ENCODE data around the gene SGPL1.
A peak's percentile ranks its signal among the peaks of the same experiment; 100 is the strongest.
"Not testable (repeated sequence)": the region's sequence is repeated elsewhere in the genome, so short reads cannot be mapped to it uniquely, and the experiment has no call there.

Gene SGPL1, protein sequence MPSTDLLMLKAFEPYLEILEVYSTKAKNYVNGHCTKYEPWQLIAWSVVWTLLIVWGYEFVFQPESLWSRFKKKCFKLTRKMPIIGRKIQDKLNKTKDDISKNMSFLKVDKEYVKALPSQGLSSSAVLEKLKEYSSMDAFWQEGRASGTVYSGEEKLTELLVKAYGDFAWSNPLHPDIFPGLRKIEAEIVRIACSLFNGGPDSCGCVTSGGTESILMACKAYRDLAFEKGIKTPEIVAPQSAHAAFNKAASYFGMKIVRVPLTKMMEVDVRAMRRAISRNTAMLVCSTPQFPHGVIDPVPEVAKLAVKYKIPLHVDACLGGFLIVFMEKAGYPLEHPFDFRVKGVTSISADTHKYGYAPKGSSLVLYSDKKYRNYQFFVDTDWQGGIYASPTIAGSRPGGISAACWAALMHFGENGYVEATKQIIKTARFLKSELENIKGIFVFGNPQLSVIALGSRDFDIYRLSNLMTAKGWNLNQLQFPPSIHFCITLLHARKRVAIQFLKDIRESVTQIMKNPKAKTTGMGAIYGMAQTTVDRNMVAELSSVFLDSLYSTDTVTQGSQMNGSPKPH

DNA sequence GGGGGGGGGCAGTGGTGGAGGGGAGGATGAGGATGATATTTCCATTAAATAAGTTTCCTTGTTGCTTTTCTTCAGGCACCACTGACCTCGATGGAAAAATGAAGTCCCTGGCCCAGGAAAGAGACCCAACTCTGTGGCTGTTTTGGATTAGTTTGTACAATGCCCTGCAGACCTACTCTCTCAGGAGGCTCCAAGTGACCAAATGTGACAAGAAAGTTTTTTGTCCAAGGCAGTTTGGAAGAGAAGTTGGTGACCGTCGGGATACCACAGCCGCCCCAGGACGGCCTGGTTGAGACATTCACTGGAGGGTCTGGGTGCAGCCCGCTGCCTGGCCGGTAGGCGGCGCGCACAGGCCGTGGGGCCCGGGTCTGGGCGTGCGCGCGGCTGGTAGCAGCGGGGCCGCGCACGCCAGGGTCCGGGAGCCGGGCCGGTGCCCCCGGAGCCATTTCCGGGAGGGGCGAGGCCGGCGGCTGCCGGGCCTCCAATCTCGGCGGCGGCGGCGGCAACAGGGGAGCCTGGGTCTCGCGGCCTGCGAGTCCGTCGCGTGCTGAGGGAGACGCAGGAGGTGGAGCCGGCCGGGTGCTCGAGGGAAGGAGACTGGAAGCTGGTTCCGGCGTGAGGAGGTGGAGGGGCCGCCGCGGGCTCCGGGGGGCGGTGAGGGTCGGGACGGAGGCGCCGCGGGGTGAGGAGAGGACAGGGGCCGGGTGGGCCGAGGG, at the start of gene SGPL1:
Gene SGPL1 (plus strand): TSS at position 445 of the 716 bp plus-strand sequence. CDS start 906 bp downstream, outside the sequence.
- H3K4me1 ChIP-seq (ENCODE audit: control insufficient read depth, insufficient read depth, low read length): peaks cover 12% of the 10 kb centered on the region
- no peaks in the 10 kb centered on the region for H3K27me3 ChIP-seq (ENCODE audit: control insufficient read depth in 1 of 2, insufficient read depth in 2 of 2, low read length in 2 of 2)
- peaks cover 4 to 5% of the 10 kb centered on the region in 2 donors for H3K36me3 ChIP-seq (ENCODE audit: control insufficient read depth in 2 of 2, insufficient read depth in 2 of 2, low read length in 2 of 2)
- peak within 1 kb of the TSS; percentile 87 to 91 for H3K4me3 ChIP-seq (ENCODE audit: low read length in 2 of 2)
- H3K27ac ChIP-seq (ENCODE audit: low read length): peak within 1 kb of the TSS; percentile 64
- peak within 1 kb of the TSS; percentile 69 to 80 for H3K9ac ChIP-seq (ENCODE audit: low read length in 2 of 2)
- no peaks in the 10 kb centered on the region for H3K9me3 ChIP-seq (ENCODE audit: control insufficient read depth in 2 of 2, low read length in 2 of 2)

DNA sequence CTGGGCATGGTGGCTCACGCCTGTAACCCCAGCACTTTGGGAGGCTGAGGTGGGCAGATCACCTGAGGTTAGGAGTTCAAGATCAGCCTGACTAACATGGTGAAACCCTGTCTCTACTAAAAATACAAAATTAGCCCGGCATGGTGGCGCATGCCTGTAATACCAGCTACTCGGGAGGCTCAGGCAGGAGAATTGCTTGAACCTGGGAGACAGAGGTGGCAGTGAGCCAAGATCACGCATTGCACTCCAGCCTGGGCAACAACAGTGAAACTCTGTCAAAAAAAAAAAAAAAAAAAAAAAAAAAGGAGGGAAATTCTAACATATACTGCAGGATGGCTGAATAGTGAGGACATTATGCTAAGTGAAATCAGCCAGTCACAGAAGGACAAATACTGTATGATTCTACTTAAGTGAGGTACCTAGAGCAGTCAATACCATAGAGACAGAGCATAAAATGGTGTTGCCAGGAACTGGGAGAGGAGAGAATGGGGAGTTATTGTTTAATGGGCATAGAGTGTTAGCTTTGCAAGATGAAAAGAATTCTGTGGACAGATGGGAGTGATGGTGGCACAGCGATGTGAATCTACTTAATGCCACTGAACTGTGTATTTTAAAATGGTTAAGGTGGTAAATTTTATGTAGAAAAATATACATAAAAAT, 47.6 kb upstream of the SGPL1 start:
- H3K9me3 ChIP-seq (ENCODE audit: control insufficient read depth in 2 of 2, low read length in 2 of 2); H3K9ac ChIP-seq (ENCODE audit: low read length in 2 of 2); H3K27me3 ChIP-seq (ENCODE audit: control insufficient read depth in 1 of 2, insufficient read depth in 2 of 2, low read length in 2 of 2); H3K4me1 ChIP-seq (ENCODE audit: control insufficient read depth, insufficient read depth, low read length); H3K36me3 ChIP-seq (ENCODE audit: control insufficient read depth in 2 of 2, insufficient read depth in 2 of 2, low read length in 2 of 2); H3K4me3 ChIP-seq (ENCODE audit: low read length in 2 of 2); H3K27ac ChIP-seq (ENCODE audit: low read length): not testable (repeated sequence)

DNA sequence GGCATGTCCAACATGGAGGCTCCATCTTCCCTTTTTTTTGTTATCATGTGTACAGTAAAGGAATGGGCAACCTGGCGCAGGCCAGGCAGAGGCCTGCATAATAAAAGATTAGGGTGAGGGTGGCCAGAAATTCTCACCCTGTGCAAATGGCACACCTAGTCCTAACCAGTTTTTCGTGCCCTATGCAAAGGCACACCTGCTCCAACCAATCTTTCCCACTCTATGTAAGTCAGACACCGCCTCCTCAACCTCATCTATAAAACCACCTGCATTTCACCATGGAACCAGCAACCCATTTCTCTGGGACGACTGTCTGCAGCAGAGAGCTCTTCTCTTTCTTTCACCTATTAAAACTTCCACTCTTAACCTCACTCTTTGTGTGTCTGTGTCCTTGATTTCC, 46.6 kb upstream of the SGPL1 start:
- no peaks in the 10 kb centered on the region for H3K36me3 ChIP-seq (ENCODE audit: control insufficient read depth in 2 of 2, insufficient read depth in 2 of 2, low read length in 2 of 2)
- no peaks in the 10 kb centered on the region for H3K9me3 ChIP-seq (ENCODE audit: control insufficient read depth in 2 of 2, low read length in 2 of 2)
- H3K9ac ChIP-seq (ENCODE audit: low read length in 2 of 2): no peak overlapping the region
- no peaks in the 10 kb centered on the region for H3K27me3 ChIP-seq (ENCODE audit: control insufficient read depth in 1 of 2, insufficient read depth in 2 of 2, low read length in 2 of 2)
- no peak overlapping the region for H3K4me3 ChIP-seq (ENCODE audit: low read length in 2 of 2)
- H3K4me1 ChIP-seq (ENCODE audit: control insufficient read depth, insufficient read depth, low read length): no peaks in the 10 kb centered on the region
- H3K27ac ChIP-seq (ENCODE audit: low read length): no peak overlapping the region

DNA sequence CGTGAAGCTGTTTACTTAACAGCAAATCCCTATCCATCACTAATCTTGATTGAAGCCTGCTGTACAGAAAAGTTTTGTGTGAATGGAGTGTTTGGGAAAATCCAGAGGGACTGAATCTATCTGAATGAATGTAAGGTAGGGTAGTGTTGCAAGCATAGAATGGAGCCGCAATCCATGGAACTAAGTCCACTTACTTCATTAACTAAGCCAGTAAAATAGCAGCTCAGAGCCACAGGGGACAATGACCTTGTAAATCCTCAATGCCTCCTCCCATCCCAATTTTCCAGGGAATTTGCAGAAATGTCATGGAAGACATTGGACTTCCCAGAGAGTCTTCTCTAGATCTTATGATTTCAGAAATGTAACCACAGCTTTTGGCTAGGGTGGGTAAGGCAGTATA, 45.7 kb upstream of the SGPL1 start:
- Histone ChIP-seq H3K4me3 (ENCODE audit: low read length in 2 of 2) (no peak overlapping the region), H3K9ac (ENCODE audit: low read length in 2 of 2) (no peak overlapping the region), H3K36me3 (ENCODE audit: control insufficient read depth in 2 of 2, insufficient read depth in 2 of 2, low read length in 2 of 2) (no peaks in the 10 kb centered on the region), H3K27ac (ENCODE audit: low read length) (no peak overlapping the region), H3K4me1 (ENCODE audit: control insufficient read depth, insufficient read depth, low read length) (no peaks in the 10 kb centered on the region), H3K9me3 (ENCODE audit: control insufficient read depth in 2 of 2, low read length in 2 of 2) (no peaks in the 10 kb centered on the region), H3K27me3 (ENCODE audit: control insufficient read depth in 1 of 2, insufficient read depth in 2 of 2, low read length in 2 of 2) (no peaks in the 10 kb centered on the region)

DNA sequence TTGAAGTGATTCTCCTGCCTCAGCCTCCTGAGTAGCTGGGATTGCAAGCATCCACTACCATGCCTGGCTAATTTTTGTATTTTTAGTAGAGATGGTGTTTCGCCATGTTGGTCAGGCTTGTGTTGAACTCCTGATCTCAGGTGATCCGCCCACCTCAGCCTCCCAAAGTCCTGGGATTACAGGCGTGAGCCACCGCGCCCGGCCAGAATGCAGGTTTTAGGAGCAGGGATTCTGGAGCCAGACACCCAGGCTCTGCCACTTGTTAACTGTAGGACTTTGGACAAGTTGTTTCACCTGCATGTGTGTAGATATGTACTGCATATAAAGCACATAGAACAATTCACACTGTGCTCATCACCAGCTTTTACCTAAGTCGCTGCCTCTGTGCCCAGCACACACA, 45.2 kb upstream of the SGPL1 start:
- not testable (repeated sequence) for H3K27me3 ChIP-seq (ENCODE audit: control insufficient read depth in 1 of 2, insufficient read depth in 2 of 2, low read length in 2 of 2); H3K4me3 ChIP-seq (ENCODE audit: low read length in 2 of 2); H3K36me3 ChIP-seq (ENCODE audit: control insufficient read depth in 2 of 2, insufficient read depth in 2 of 2, low read length in 2 of 2); H3K9ac ChIP-seq (ENCODE audit: low read length in 2 of 2); H3K27ac ChIP-seq (ENCODE audit: low read length); H3K4me1 ChIP-seq (ENCODE audit: control insufficient read depth, insufficient read depth, low read length); H3K9me3 ChIP-seq (ENCODE audit: control insufficient read depth in 2 of 2, low read length in 2 of 2)

DNA sequence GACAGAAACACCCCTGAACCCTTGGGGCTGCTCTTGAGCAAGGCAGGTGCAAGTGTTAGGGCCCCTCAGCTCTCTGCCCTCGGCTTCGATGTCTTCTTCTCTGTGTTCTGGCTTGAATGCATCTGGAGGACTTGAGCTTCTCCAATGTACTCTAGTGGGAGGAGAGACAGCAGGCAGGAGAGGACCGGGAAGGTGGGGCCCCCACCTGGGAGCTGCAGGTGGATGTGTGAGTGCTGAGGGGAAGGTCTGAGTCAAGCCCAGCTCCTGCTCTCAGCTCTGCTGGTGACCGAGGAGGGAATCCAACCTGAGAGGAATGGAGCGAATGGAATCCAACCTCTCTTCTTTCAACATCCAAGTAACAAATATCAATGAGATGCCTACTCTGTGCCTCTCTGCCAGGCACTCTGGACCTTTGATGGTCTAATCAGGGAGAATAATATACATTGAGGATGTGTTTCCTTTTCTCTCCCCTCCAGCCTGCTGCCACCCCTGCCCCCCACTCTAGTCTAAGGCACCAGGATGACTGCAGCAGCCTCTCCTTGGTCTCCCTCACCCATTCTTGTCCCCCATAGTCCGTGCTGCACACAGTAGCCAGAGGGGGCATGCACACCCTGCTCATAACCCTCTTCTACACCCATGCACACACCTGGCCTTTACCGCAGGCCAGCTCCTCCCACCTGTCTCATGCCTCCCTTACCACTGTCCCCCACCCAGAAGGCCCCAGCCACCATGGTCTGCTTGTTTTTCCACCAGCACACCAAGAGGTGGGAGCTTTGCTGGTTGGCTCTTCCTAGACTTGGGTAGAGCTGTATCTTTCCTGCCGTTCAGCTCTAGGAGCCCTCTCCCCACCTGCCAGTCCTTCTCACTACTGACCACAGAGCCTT, 44.2 kb upstream of the SGPL1 start:
- Histone ChIP-seq H3K27ac (ENCODE audit: low read length) (no peak overlapping the region), H3K4me1 (ENCODE audit: control insufficient read depth, insufficient read depth, low read length) (no peaks in the 10 kb centered on the region), H3K9me3 (ENCODE audit: control insufficient read depth in 2 of 2, low read length in 2 of 2) (no peaks in the 10 kb centered on the region), H3K36me3 (ENCODE audit: control insufficient read depth in 2 of 2, insufficient read depth in 2 of 2, low read length in 2 of 2) (no peaks in the 10 kb centered on the region), H3K27me3 (ENCODE audit: control insufficient read depth in 1 of 2, insufficient read depth in 2 of 2, low read length in 2 of 2) (no peaks in the 10 kb centered on the region), H3K4me3 (ENCODE audit: low read length in 2 of 2) (no peak overlapping the region), H3K9ac (ENCODE audit: low read length in 2 of 2) (no peak overlapping the region)

DNA sequence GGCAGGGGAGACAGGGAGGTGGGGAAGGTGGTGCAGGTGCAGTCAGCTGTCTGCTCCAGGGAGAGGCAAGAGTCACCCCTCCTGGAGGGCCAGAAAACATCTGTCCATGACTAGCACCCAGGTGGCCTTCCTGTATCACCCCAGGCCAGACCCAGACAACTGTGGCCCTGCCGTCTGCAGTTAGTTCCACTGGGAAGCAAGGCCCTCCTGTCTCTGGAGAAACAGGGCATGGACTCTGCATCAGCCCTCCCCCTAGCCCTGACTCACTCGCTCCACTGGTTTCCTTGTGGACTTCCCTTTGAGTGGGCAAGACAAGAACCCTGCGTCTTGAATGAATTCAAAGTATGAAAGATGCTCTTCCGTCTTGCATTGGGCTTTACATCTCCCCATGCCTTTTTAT, 43.1 kb upstream of the SGPL1 start:
- Histone ChIP-seq H3K9me3 (ENCODE audit: control insufficient read depth in 2 of 2, low read length in 2 of 2) (no peaks in the 10 kb centered on the region), H3K36me3 (ENCODE audit: control insufficient read depth in 2 of 2, insufficient read depth in 2 of 2, low read length in 2 of 2) (no peaks in the 10 kb centered on the region), H3K27me3 (ENCODE audit: control insufficient read depth in 1 of 2, insufficient read depth in 2 of 2, low read length in 2 of 2) (no peaks in the 10 kb centered on the region), H3K4me3 (ENCODE audit: low read length in 2 of 2) (no peak overlapping the region), H3K4me1 (ENCODE audit: control insufficient read depth, insufficient read depth, low read length) (no peaks in the 10 kb centered on the region), H3K27ac (ENCODE audit: low read length) (no peak overlapping the region), H3K9ac (ENCODE audit: low read length in 2 of 2) (no peak overlapping the region)

DNA sequence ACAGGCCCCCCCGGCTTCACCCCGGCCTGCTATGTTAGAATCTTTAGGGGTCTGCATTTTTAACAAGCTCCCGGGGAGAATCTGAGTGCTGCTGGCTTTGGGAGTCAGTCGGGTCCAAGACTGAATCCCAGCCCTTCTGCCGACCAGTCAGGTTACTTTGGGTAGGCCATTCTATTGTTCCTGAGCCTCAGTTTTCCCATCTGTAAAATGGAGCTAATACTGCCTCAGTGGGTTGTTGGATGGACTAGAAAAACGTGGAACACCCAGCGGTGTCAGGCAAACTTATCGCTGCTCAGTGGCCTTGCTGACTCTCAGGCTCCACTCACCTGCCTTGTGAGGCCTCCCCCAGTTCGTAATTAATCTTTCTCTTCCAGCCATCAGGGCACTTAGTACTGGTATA, 42.3 kb upstream of the SGPL1 start:
- Histone ChIP-seq H3K9me3 (ENCODE audit: control insufficient read depth in 2 of 2, low read length in 2 of 2) (no peaks in the 10 kb centered on the region), H3K36me3 (ENCODE audit: control insufficient read depth in 2 of 2, insufficient read depth in 2 of 2, low read length in 2 of 2) (no peaks in the 10 kb centered on the region), H3K4me1 (ENCODE audit: control insufficient read depth, insufficient read depth, low read length) (no peaks in the 10 kb centered on the region), H3K9ac (ENCODE audit: low read length in 2 of 2) (no peak overlapping the region), H3K27ac (ENCODE audit: low read length) (no peak overlapping the region), H3K27me3 (ENCODE audit: control insufficient read depth in 1 of 2, insufficient read depth in 2 of 2, low read length in 2 of 2) (no peaks in the 10 kb centered on the region), H3K4me3 (ENCODE audit: low read length in 2 of 2) (no peak overlapping the region)

DNA sequence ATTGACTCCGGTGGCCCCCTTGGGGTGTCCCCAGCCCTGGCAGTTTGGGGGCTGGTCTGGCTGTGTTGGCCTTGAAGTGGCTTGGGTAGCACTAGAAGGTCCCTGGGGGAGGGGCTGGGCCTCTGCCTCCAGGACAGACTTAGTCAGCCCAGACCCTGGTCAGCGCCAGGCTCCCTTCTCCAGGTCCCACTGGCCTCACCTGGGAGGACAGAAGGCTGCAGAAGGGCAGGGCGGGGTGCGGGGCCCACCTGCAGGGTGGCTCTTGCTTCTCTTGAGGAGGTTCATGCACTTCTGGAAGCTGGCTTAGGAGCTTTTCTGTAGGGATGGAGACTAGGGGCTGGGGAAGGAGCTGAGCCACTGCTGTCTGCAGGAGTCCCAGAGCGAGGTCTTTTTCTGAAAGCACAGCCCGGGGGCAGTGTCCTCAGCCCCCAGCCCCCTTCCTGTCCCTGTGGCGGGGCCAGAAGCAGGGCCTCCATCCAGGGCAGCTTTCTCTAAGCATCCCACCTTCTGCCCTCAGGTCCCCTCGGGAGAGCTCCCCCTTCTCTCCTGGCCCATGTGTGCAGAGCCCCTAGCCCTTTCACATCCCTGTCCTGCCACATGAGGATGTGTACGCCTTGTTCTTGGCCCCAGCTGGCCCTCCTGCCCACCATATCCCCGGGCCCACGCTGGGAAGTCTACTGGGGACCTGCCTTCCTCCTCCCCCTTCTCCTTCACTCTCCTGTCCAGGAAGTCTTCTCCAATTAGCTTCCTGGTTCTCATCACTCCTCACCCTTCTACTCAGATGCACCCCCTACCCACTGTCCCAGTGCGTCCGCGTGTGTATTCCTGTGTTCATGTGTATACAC, 41.6 kb upstream of the SGPL1 start:
- Histone ChIP-seq H3K27ac (ENCODE audit: low read length) (no peak overlapping the region), H3K4me1 (ENCODE audit: control insufficient read depth, insufficient read depth, low read length) (no peaks in the 10 kb centered on the region), H3K36me3 (ENCODE audit: control insufficient read depth in 2 of 2, insufficient read depth in 2 of 2, low read length in 2 of 2) (no peaks in the 10 kb centered on the region), H3K4me3 (ENCODE audit: low read length in 2 of 2) (no peak overlapping the region), H3K9me3 (ENCODE audit: control insufficient read depth in 2 of 2, low read length in 2 of 2) (no peaks in the 10 kb centered on the region), H3K9ac (ENCODE audit: low read length in 2 of 2) (no peak overlapping the region), H3K27me3 (ENCODE audit: control insufficient read depth in 1 of 2, insufficient read depth in 2 of 2, low read length in 2 of 2) (no peaks in the 10 kb centered on the region)

All from stomach smooth muscle (tissue), 2 donors.